PC-9 (cell line): ENCODE results near the gene CCN6. TPM values are rescaled to one million over a fixed set of nuclear protein-coding genes. Genes with fewer than 3 reads are reported as not detected.

Experiments used
- BruUV-seq: library from RNA; stranded (reverse); fragments of 400-500 nt; replicated peaks from 2 replicates; lab custom pipeline; 2021; lab: Mats Ljungman, UMichigan
- CTCF ChIA-PET: fragments of 300-600 bp; sonication (Branson Sonifier 250); formaldehyde crosslinking; loops from one replicate; lab custom pipeline; 2022; ENCODE audit warnings: antibody characterized with exemption; lab: Charles Lee
- POLR2A ChIA-PET: fragments of 300-600 bp; sonication (Branson Sonifier 250); formaldehyde crosslinking; loops from one replicate; lab custom pipeline; 2022; ENCODE audit warnings: antibody characterized with exemption; ENCODE audit not compliant: unreplicated experiment; lab: Charles Lee
- DNase-seq, 2 experiments: peaks; one replicate each; pipeline versions ENCODE4 v3.0.0 to v3.0.0-alpha.2; 2015 to 2022; ENCODE audit warnings: mixed read lengths in 1 of 2
- H2AFZ ChIP-seq: fragments of 200-600 bp; sonication (generic); 2 replicates; pipeline ENCODE4 v1.8.1; 2017; ENCODE audit warnings: antibody characterized with exemption
- H3F3A ChIP-seq: fragments of 200-600 bp; sonication (generic); 2 replicates; pipeline ENCODE4 v1.8.1; 2017; ENCODE audit warnings: antibody characterized with exemption, mild to moderate bottlenecking, low read depth; ENCODE audit not compliant: insufficient read depth
- H3K27ac ChIP-seq: fragments of 200-600 bp; sonication (generic); 2 replicates; pipeline ENCODE4 v1.6.1; 2016; ENCODE audit warnings: mixed run types
- H3K27me3 ChIP-seq: fragments of 200-600 bp; sonication (generic); 2 replicates; pipeline ENCODE4 v1.6.1; 2016; ENCODE audit warnings: low read depth, mixed run types; ENCODE audit not compliant: insufficient read depth
- H3K36me3 ChIP-seq: fragments of 200-600 bp; sonication (generic); 2 replicates; pipeline ENCODE4 v1.6.1; 2016; ENCODE audit warnings: low read depth, mixed run types
- H3K4me1 ChIP-seq: fragments of 200-600 bp; sonication (generic); replicated peaks from 2 replicates; pipeline ENCODE4 v1.6.1; 2016; ENCODE audit warnings: mixed run types; ENCODE audit not compliant: insufficient read depth
- H3K4me2 ChIP-seq: fragments of 200-600 bp; sonication (generic); 2 replicates; pipeline ENCODE4 v1.6.1; 2017; ENCODE audit warnings: mixed run types
- H3K4me3 ChIP-seq: fragments of 200-600 bp; sonication (generic); 2 replicates; pipeline ENCODE4 v1.6.1; 2016; ENCODE audit warnings: mixed run types
- H3K79me2 ChIP-seq: fragments of 200-600 bp; sonication (generic); 2 replicates; pipeline ENCODE4 v1.6.1; 2017; ENCODE audit warnings: low read depth, mixed run types
- H3K9me2 ChIP-seq: fragments of 200-600 bp; sonication (generic); 2 replicates; pipeline ENCODE4 v1.8.1; 2017; ENCODE audit warnings: mild to moderate bottlenecking; ENCODE audit not compliant: insufficient read depth
- H3K9me3 ChIP-seq: fragments of 200-600 bp; sonication (generic); 2 replicates; pipeline ENCODE4 v1.8.1; 2016; ENCODE audit warnings: low read depth; ENCODE audit not compliant: insufficient read depth
- H4K20me1 ChIP-seq: fragments of 200-600 bp; sonication (generic); 2 replicates; pipeline ENCODE4 v1.8.1; 2017; ENCODE audit not compliant: insufficient read depth
- CTCF ChIP-seq: fragments of 200-600 bp; sonication (generic); conservative IDR thresholded peaks from 2 replicates; pipeline ENCODE4 v1.6.1; 2017; ENCODE audit warnings: mixed run types, antibody characterized with exemption, mild to moderate bottlenecking, moderate library complexity
- EZH2 ChIP-seq: fragments of 200-600 bp; sonication (generic); IDR thresholded peaks from 2 replicates; pipeline ENCODE4 v1.8.0; 2017; ENCODE audit warnings: antibody characterized with exemption, low read depth
- intact Hi-C: fragments of 100-400 bp; cut with micrococcal nuclease; formaldehyde crosslinking; loops from one replicate; pipeline ENCODE4 v1.10.0; 2022; ENCODE audit not compliant: unreplicated experiment
- total RNA-seq: library from RNA; stranded (reverse); gene quantifications from 2 replicates; pipeline ENCODE4 v1.2.3, GENCODE V29; 2021

CCN6 gene
- total RNA-seq, 1 experiment from 2014 or later: not detected

GRCh38 chr6:112030206-112030960 is 23.5 kb upstream of the CCN6 start:
- Histone ChIP-seq H3K36me3 (no peaks in the 10 kb centered on the region), H4K20me1 (no peaks in the 10 kb centered on the region; the same call in 1 of the 2 replicates), H3K27me3 (no peaks in the 10 kb centered on the region), H3K4me3 (no peak overlapping the region), H3K4me2 (no peak overlapping the region), H3K79me2 (no peaks in the 10 kb centered on the region), H3K4me1 (peaks cover 14% of the 10 kb centered on the region; the same call in 1 of the 2 replicates), H3K27ac (no peak overlapping the region), H3K9me2 (no peaks in the 10 kb centered on the region; the same call in 1 of the 2 replicates), H3F3A (no peaks in the 10 kb centered on the region), H3K9me3 (no peaks in the 10 kb centered on the region), H2AFZ (no peak overlapping the region)
- intact Hi-C loops: no loop called here
- POLR2A ChIA-PET: no interaction called here
- no TSS peak for BruUV-seq
- peak in 1 of 2 experiments; percentile 63 for DNase-seq
- no peak for TF ChIP-seq EZH2
- TF ChIP-seq CTCF: no peak
- CTCF ChIA-PET: no interaction called here

GRCh38 chr6:112030961-112031660 is 22.8 kb upstream of the CCN6 start:
- no peaks in the 10 kb centered on the region for H4K20me1 ChIP-seq
- H2AFZ ChIP-seq: no peak overlapping the region
- peaks cover 14% of the 10 kb centered on the region; the same call in 1 of the 2 replicates for H3K4me1 ChIP-seq
- ChIA-PET CTCF (no interaction called here), POLR2A (no interaction called here)
- no peak overlapping the region for H3K4me2 ChIP-seq
- no peak overlapping the region for H3K4me3 ChIP-seq
- H3K27me3 ChIP-seq: no peaks in the 10 kb centered on the region
- BruUV-seq: no TSS peak
- intact Hi-C loops: no loop called here
- no peaks in the 10 kb centered on the region for H3K79me2 ChIP-seq
- H3K9me3 ChIP-seq: no peaks in the 10 kb centered on the region
- no peaks in the 10 kb centered on the region for H3F3A ChIP-seq
- H3K9me2 ChIP-seq: no peaks in the 10 kb centered on the region; the same call in 1 of the 2 replicates
- H3K27ac ChIP-seq: no peak overlapping the region
- H3K36me3 ChIP-seq: no peaks in the 10 kb centered on the region
- TF ChIP-seq EZH2: no peak
- no peak for TF ChIP-seq CTCF
- DNase-seq: no peak

GRCh38 chr6:112031960-112032359 is 21.9 kb upstream of the CCN6 start:
- Histone ChIP-seq H3K36me3 (no peaks in the 10 kb centered on the region), H4K20me1 (no peaks in the 10 kb centered on the region), H3K4me3 (no peak overlapping the region), H3K9me2 (no peaks in the 10 kb centered on the region; the same call in 1 of the 2 replicates), H2AFZ (no peak overlapping the region), H3K9me3 (no peaks in the 10 kb centered on the region), H3F3A (no peaks in the 10 kb centered on the region), H3K27me3 (no peaks in the 10 kb centered on the region), H3K27ac (no peak overlapping the region), H3K79me2 (no peaks in the 10 kb centered on the region), H3K4me2 (no peak overlapping the region), H3K4me1 (peaks cover 14% of the 10 kb centered on the region; the same call in 1 of the 2 replicates)
- ChIA-PET POLR2A (no interaction called here), CTCF (interaction anchor here (0.6 kb wide), 1 partner anchor 314 kb away, joined by 3 read pairs; no protein-coding TSS in a partner anchor)
- intact Hi-C loops: no loop called here
- TF ChIP-seq EZH2 (no peak), CTCF (no peak)
- BruUV-seq: no TSS peak
- DNase-seq: no peak
